ENCODE results near the gene CALCOCO2.

The CALCOCO2 gene

DNA sequence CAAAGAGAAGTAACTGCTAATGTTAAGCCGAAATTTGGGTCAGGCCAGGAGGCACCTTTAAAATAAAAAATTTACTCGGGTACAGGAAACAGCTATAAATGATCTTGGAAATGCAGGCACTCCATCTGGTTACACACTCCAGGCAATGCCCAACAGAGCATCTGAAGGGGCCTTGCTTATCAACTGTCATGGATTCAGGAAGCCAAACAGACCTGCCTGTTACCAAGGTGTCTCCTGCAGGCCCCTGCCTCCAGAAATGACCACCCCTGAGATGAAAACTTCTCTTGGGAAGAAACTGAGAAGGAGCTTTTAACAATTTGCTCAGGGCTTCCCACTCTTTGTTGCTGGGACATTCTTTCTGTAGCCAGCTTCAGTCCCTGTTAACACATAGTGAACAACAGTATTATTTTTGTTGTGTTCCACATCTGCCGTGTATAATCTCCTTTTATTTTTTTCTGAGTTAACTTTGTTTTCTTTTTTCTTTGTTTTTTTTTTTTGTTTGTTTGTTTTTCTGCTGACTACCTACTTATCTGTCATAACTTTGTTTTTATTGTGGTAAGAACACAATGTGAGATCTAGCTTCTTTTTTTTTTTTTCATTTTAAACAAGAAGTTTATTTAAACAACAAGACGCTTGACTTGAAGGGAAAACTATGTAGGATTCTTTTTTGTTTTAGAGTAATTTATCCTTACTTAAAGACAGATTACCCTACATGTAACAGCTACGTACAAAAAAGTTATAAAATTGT is 43.0 kb downstream of the CALCOCO2 start:
- Histone ChIP-seq H3K9ac (ENCODE audit: insufficient read length, low read depth) (no peak overlapping the region), H3K9me3 (ENCODE audit: insufficient read depth, low read length) (no peaks in the 10 kb centered on the region), H3K36me3 (ENCODE audit: insufficient read depth, insufficient read length, low read length) (no peaks in the 10 kb centered on the region), H3K27me3 (ENCODE audit: insufficient read depth, insufficient read length) (no peaks in the 10 kb centered on the region), H3K4me1 (ENCODE audit: insufficient read depth, insufficient read length) (peaks cover 2% of the 10 kb centered on the region), H3K4me3 (ENCODE audit: insufficient read length, low read depth) (no peak overlapping the region)
- no peak for DNase-seq (ENCODE audit: low read depth, low spot score)
- no peak for TF ChIP-seq YY1 (IDR thresholded peaks at IDR 0.05; ENCODE audit: insufficient read depth, insufficient read length)
- TF ChIP-seq SUZ12 (IDR thresholded peaks at IDR 0.05; ENCODE audit: extremely low read depth, insufficient read depth, insufficient read length), result no peak
- no peak for TF ChIP-seq ZNF274 (IDR thresholded peaks at IDR 0.05; ENCODE audit: low read depth, low read length)

DNA sequence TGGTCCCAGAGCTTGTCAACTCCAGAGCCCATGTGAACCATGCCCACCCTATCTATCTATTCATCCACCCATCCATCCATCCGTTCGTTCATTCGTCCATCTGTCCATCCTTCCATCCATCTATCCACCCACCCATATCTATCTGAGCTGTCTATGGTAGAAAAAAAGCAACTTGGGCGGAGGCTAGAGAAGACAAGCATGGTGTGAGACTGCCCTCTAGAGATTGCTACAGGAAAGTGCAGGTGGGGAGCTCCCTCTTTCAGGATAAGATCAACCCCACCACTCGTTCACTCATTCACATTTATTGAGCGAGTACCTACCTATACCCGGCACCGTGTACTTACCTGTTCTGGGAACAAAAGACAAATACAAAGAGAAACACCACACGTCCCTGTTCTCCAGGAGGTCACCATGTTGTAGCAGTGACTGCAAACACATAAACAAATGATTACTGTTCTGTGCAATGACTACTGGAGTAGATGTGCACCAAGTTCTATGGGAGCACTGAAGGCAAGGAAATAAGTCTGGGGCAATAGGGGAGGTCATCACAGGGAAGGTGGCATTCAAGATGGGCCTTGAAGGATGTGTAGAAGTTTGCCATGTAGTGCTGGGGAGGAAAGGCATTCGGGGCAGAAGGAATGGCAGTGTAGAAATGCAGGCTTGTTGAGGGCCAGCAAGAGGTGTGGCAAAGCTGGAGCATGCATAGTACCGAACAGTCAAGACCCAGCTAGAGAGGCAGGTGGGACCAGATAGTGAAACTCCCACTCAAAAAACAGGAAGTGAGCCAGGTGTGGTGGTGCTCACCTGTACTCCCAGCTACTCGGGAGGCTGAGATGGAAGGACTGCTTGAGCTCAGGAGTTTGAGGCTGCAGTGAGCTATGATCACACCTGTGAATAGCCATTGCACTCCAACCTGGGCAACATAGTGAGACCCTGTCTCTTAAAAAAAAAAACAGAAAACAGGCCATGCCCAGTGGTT is 48.4 kb downstream of the CALCOCO2 start:
- Histone ChIP-seq H3K9ac (ENCODE audit: insufficient read length, low read depth) (no peak overlapping the region), H3K27me3 (ENCODE audit: insufficient read depth, insufficient read length) (no peaks in the 10 kb centered on the region), H3K4me1 (ENCODE audit: insufficient read depth, insufficient read length) (no peaks in the 10 kb centered on the region), H3K9me3 (ENCODE audit: insufficient read depth, low read length) (no peaks in the 10 kb centered on the region), H3K36me3 (ENCODE audit: insufficient read depth, insufficient read length, low read length) (no peaks in the 10 kb centered on the region), H3K4me3 (ENCODE audit: insufficient read length, low read depth) (no peak overlapping the region)
- DNase-seq (ENCODE audit: low read depth, low spot score), result peak; percentile 68
- TF ChIP-seq YY1 (IDR thresholded peaks at IDR 0.05; ENCODE audit: insufficient read depth, insufficient read length), result no peak
- no peak for TF ChIP-seq SUZ12 (IDR thresholded peaks at IDR 0.05; ENCODE audit: extremely low read depth, insufficient read depth, insufficient read length)
- no peak for TF ChIP-seq ZNF274 (IDR thresholded peaks at IDR 0.05; ENCODE audit: low read depth, low read length)

DNA sequence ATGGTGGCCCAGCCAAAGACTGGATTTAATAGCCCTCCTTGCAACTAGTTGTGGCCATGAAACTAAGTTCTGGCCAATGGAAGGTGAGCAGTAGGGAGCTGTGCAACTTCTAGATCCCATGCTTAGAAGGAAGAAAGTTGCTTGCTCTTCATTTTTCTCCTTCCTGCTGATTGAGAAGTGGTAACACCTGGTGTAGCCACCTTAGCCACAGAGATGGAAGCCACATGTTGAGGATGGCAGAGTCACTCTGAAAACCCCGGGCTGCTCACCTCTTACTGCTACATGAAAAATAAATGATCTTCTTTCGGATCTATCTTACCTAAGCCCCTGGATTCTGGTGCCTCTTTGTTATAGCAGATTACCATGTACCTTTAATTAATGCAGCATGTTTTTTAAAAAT is 51.4 kb downstream of the CALCOCO2 start:
- Histone ChIP-seq H3K27me3 (ENCODE audit: insufficient read depth, insufficient read length) (no peaks in the 10 kb centered on the region), H3K36me3 (ENCODE audit: insufficient read depth, insufficient read length, low read length) (no peaks in the 10 kb centered on the region), H3K9me3 (ENCODE audit: insufficient read depth, low read length) (no peaks in the 10 kb centered on the region), H3K9ac (ENCODE audit: insufficient read length, low read depth) (no peak overlapping the region), H3K4me3 (ENCODE audit: insufficient read length, low read depth) (no peak overlapping the region), H3K4me1 (ENCODE audit: insufficient read depth, insufficient read length) (no peaks in the 10 kb centered on the region)
- no peak for DNase-seq (ENCODE audit: low read depth, low spot score)
- no peak for TF ChIP-seq YY1 (IDR thresholded peaks at IDR 0.05; ENCODE audit: insufficient read depth, insufficient read length)
- TF ChIP-seq ZNF274 (IDR thresholded peaks at IDR 0.05; ENCODE audit: low read depth, low read length), result no peak
- TF ChIP-seq SUZ12 (IDR thresholded peaks at IDR 0.05; ENCODE audit: extremely low read depth, insufficient read depth, insufficient read length), result no peak

- H3K4me3 ChIP-seq (ENCODE audit: insufficient read length, low read depth), result no peak overlapping the region
- no peaks in the 10 kb centered on the region for H3K4me1 ChIP-seq (ENCODE audit: insufficient read depth, insufficient read length)
- H3K9ac ChIP-seq (ENCODE audit: insufficient read length, low read depth), result no peak overlapping the region
- TF ChIP-seq ZNF274 (IDR thresholded peaks at IDR 0.05; ENCODE audit: low read depth, low read length) (no peak), YY1 (IDR thresholded peaks at IDR 0.05; ENCODE audit: insufficient read depth, insufficient read length) (no peak), SUZ12 (IDR thresholded peaks at IDR 0.05; ENCODE audit: extremely low read depth, insufficient read depth, insufficient read length) (no peak)
- no peaks in the 10 kb centered on the region for H3K27me3 ChIP-seq (ENCODE audit: insufficient read depth, insufficient read length)
- H3K9me3 ChIP-seq (ENCODE audit: insufficient read depth, low read length), result no peaks in the 10 kb centered on the region
- H3K36me3 ChIP-seq (ENCODE audit: insufficient read depth, insufficient read length, low read length), result no peaks in the 10 kb centered on the region
- DNase-seq (ENCODE audit: low read depth, low spot score), result no peak
These were observed 52.3 kb downstream of the CALCOCO2 start for GRCh38 chr17:48883171-48883570.

DNA sequence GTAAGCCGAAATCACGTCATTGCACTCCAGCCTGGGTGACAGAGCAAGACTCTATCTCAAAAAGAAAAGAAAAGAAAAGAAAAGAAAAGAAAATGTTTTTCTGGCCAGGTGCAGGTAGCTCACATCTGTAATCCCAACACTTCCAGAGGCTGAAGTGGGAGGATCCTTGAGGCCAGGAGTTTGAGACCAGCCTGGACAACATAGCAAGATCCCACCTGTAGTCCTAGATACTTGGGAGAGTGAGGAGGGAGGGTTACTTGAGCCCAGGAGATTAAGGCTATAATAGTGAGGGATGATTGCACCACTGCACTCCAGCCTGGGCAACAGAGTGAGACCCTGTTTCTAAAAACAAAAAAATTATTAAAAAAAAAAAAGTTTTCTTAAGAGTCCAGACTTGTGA is 59.3 kb downstream of the CALCOCO2 start:
- Histone ChIP-seq H3K4me1 (ENCODE audit: insufficient read depth, insufficient read length) (peaks cover 2% of the 10 kb centered on the region), H3K9ac (ENCODE audit: insufficient read length, low read depth) (no peak overlapping the region), H3K27me3 (ENCODE audit: insufficient read depth, insufficient read length) (no peaks in the 10 kb centered on the region), H3K9me3 (ENCODE audit: insufficient read depth, low read length) (no peaks in the 10 kb centered on the region), H3K36me3 (ENCODE audit: insufficient read depth, insufficient read length, low read length) (peaks cover 14% of the 10 kb centered on the region), H3K4me3 (ENCODE audit: insufficient read length, low read depth) (no peak overlapping the region)
- no peak for DNase-seq (ENCODE audit: low read depth, low spot score)
- TF ChIP-seq SUZ12 (IDR thresholded peaks at IDR 0.05; ENCODE audit: extremely low read depth, insufficient read depth, insufficient read length) (no peak), YY1 (IDR thresholded peaks at IDR 0.05; ENCODE audit: insufficient read depth, insufficient read length) (no peak), ZNF274 (IDR thresholded peaks at IDR 0.05; ENCODE audit: low read depth, low read length) (no peak)

DNA sequence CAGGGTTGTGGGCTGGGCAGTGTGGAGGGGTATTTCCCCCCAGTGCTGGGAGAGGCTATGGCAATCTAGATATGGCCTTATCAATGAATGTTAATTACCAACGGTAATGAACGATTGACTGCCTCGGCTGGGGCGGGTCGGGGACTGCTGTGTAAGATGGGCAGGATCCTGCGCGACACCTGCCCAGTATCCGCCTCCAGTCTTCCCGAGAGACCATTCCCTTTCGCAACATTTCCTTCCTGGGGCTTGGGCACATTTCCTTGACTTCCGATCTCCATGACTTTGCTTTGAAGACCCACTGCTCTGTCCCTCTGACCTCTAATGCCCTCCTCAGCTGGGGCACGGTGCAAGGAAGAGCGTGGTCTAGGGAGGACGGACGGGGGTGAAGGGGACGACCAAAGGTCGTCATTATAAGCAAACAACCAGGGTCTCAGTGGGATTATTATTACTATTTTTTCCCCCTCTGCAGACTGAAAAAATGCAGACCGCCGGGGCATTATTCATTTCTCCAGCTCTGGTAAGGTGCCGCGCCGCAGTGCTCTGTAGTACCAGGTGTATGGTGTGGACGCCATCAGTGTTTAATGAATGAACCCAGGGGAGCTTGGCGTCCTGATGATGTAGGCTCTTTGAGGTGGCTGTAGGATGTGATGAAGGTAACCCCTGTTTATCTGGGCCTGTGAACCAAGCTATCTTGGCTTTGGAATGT is 62.3 kb downstream of the CALCOCO2 start:
- TF ChIP-seq SUZ12 (IDR thresholded peaks at IDR 0.05; ENCODE audit: extremely low read depth, insufficient read depth, insufficient read length), result no peak
- TF ChIP-seq ZNF274 (IDR thresholded peaks at IDR 0.05; ENCODE audit: low read depth, low read length), result no peak
- no peak for TF ChIP-seq YY1 (IDR thresholded peaks at IDR 0.05; ENCODE audit: insufficient read depth, insufficient read length)
- H3K27me3 ChIP-seq (ENCODE audit: insufficient read depth, insufficient read length), result no peaks in the 10 kb centered on the region
- peak overlapping the region; percentile 96 for H3K4me3 ChIP-seq (ENCODE audit: insufficient read length, low read depth)
- peak overlapping the region; percentile 92 for H3K9ac ChIP-seq (ENCODE audit: insufficient read length, low read depth)
- DNase-seq (ENCODE audit: low read depth, low spot score), result no peak
- no peaks in the 10 kb centered on the region for H3K9me3 ChIP-seq (ENCODE audit: insufficient read depth, low read length)
- H3K36me3 ChIP-seq (ENCODE audit: insufficient read depth, insufficient read length, low read length), result peaks cover 40% of the 10 kb centered on the region
- peaks cover 2% of the 10 kb centered on the region for H3K4me1 ChIP-seq (ENCODE audit: insufficient read depth, insufficient read length)
